Tibial nerve (tissue), 4 donors: ENCODE measurements around the gene KIAA0040.

ENCODE experiments used
- EP300 ChIP-seq, 2 donors: sonication (generic); formaldehyde crosslinking; IDR thresholded peaks; one replicate each; pipeline ENCODE4 v1.6.1; 2017; ENCODE audit warnings: antibody characterized with exemption in 2 of 2, mild to moderate bottlenecking in 1 of 2
- POLR2A ChIP-seq, 2 donors: fragments of 450-650 bp; IDR thresholded peaks; one replicate each; pipeline ENCODE4 v1.6.1; 2017; ENCODE audit warnings: antibody characterized with exemption in 2 of 2, mild to moderate bottlenecking in 2 of 2, moderate library complexity in 2 of 2
- TF ChIP-seq, protein P1 (sequence below), 5 experiments: fragments of 200-600 bp in 3 of 5; fragments of 450-650 bp in 2 of 5; sonication (generic) in 3 of 5; IDR thresholded peaks; one replicate each; pipeline ENCODE4 v1.5.1; 2016 to 2019; ENCODE audit warnings: antibody characterized with exemption in 5 of 5, mild to moderate bottlenecking in 3 of 5, moderate library complexity in 2 of 5

DNA sequence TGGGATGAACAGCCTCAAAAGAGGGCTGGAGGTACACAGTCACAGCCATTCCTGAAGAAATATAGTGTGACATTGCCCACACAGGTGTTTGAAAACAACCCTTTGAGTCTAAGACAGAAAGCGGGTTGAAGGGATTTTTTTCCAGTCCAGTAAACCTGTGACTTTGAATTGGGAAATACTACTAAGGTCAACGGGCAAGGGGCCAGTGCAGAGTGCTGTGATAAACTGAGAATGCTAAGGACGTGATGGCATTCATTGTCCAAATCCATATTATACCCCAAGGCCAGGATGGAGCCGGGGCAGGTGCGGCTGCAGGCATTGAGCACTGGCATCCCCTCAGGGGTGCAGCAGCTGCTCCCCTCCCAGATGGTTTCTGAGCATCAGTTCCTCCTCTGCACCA is 36.6 kb downstream of the KIAA0040 start:
- TF ChIP-seq, protein P1, sequence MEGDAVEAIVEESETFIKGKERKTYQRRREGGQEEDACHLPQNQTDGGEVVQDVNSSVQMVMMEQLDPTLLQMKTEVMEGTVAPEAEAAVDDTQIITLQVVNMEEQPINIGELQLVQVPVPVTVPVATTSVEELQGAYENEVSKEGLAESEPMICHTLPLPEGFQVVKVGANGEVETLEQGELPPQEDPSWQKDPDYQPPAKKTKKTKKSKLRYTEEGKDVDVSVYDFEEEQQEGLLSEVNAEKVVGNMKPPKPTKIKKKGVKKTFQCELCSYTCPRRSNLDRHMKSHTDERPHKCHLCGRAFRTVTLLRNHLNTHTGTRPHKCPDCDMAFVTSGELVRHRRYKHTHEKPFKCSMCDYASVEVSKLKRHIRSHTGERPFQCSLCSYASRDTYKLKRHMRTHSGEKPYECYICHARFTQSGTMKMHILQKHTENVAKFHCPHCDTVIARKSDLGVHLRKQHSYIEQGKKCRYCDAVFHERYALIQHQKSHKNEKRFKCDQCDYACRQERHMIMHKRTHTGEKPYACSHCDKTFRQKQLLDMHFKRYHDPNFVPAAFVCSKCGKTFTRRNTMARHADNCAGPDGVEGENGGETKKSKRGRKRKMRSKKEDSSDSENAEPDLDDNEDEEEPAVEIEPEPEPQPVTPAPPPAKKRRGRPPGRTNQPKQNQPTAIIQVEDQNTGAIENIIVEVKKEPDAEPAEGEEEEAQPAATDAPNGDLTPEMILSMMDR (IDR thresholded peaks at IDR 0.05), result no peak
- no peak for TF ChIP-seq POLR2A (IDR thresholded peaks at IDR 0.05)
- TF ChIP-seq EP300 (IDR thresholded peaks at IDR 0.05), result no peak
